Gastrocnemius medialis (tissue), 4 donors: ENCODE measurements around the gene HDGFL1.

Source experiments
- CTCF ChIP-seq, 5 experiments: fragments of 450-650 bp in 3 of 5; fragments of 200-600 bp in 2 of 5; sonication (generic) in 2 of 5; IDR thresholded peaks in 4 of 5; conservative IDR thresholded peaks in 1 of 5; 1 replicate in 4 of 5; 2 replicates in 1 of 5; pipeline ENCODE4 v1.5.1; 2016 to 2019; ENCODE audit warnings: antibody characterized with exemption in 5 of 5, mild to moderate bottlenecking in 3 of 5, moderate library complexity in 3 of 5
- POLR2A ChIP-seq, 2 donors: fragments of 450-650 bp; IDR thresholded peaks; one replicate each; pipeline ENCODE4 v1.6.1; 2017; ENCODE audit warnings: antibody characterized with exemption in 2 of 2, mild to moderate bottlenecking in 2 of 2, moderate library complexity in 2 of 2

DNA sequence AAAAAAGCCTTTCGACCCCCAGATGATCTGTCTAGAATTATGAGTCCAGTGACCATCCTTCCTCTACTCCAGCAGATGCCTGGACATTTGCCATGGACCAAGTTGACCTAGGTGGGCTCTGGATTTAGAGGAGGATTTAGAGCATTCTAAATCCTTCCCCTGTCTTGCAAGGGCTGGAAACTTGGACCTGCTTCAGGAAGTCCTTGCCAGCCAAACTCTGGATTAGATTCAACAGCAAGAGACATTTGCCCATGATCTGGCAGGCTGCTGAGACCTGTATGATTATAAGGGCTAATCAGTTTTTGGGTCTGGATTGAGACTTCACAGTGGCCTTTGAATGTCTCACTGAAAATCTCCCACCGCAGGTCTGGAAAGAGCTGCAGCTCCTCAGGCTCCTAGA is 13.1 kb upstream of the HDGFL1 start:
- no peak for TF ChIP-seq POLR2A (IDR thresholded peaks at IDR 0.05)
- TF ChIP-seq CTCF (IDR thresholded peaks at IDR 0.05 in 4 of 5, conservative IDR thresholded peaks at IDR 0.05 in 1 of 5) = no peak
